NCI-H82 (cell line): ENCODE measurements around the gene KMT5B.

Source experiments
- DNase-seq: peaks from one replicate; lab custom pipeline; 2025; lab: John Stamatoyannopoulos, UW

KMT5B gene

GRCh38 chr11:68215524-68216170, 2.6 kb upstream of the KMT5B start:
- DNase-seq: no peak

GRCh38 chr11:68215087-68215445, 2.0 kb upstream of the KMT5B start:
- no peak for DNase-seq

DNA sequence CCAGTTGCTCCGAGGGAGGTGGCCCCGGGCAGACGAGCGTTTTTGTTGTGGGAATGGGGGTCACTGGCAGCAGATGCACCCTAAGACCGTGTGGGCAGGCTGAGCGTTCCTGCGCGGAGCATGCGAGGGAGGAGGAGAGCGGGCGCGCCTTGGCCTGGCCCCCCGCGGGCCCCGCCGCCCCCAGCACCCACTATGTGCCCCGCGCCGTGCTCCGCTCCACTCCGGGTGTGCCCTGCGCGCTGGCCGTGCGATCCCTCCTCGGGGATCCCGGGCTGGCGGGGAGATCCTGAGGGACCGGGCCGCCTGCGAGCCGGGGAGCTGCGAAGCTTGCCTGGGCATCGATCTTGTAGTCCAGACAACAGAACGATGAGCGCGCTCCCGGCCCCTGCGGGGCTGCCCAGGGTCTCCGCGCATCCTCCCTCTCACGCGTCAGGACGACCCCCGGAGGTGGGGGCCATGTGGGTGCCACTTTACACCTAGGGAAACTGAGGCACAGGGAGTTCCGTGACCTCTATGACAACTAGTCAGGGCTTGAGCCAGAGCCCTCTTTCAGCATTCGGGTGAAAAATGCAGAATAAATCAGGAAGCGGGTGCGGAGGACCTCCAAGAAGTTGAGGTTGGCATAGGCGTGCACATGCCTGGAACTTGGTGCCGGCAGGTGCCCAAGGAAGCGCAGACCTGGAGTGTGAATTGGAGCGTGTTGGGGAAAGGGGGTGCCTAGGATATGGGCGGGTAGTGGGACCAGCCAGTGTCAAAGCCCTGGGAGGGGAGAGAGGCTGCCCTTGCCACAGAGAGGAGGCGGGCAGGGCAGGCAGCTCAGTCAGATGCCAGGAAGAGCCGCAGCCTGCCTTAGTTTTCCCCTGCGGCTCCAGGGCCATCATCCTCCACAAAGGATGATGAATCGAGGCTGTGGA, 1.3 kb upstream of the KMT5B start:
- DNase-seq: peak; percentile 35

DNA sequence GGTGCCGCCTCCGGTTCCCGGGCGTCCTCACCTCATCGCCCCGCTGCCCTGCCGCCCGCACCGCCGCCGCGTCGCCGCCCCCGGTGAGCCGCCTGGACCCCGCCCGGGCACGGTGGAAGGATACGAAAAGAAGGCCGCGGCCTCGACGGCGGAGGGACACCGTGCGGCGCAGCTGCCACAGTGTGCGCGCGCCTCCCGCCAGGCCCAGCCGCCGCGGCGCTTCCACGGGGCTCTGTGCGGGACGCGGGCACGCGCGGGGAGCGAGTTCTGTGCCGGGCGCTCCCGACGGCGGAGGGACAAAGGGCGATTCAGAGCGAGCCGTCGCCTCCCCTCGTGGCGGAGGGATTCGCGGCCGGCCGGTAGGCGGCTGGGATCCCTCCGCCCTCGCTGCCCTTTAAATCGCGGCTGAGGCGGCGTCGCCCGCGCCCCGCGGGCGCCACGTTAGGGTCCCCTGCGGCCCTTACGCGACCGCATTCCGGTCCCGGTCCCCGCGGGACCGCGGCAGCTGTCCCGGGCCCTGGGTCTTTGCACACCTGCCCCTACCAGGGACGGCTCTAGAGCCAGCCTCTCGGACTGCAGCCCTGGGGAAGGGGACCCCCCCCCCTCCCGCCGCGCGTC, 568 bp upstream of the KMT5B start:
- DNase-seq: peak; percentile 89

DNA sequence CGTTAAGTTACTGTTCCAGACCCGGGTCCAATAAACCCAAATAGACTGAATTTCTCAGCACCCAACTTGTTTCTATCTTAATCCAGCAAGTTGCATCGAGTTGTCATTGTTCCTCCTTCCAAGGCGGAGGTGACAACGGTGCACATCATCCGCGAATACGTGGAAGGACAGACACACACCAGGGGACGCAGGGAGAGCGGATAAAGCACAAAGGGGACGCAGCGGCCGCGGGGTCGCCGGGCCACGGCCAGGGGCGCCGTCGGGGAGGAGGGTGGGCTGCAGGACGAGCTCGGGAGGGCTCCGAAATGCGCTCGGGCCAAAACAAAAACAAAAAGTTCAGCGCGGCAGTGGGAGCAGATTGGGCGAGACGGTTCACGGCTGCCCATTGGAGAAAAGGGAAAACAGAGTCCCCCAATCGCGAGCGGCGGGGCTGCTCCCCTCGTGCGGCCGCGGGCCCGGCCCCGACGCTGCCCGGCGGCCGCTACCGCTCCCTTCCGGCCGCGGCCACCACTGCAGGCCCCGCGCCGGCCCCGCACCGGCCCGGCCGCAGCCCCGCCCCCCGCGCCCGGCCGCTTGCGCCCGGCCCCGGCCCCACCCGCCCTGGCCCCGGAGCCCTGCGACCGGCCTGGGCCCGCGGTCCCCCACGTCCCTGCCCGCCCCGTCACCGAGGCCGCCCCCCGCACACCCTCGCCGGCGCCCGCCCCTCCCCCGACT, 518 bp downstream of the KMT5B start:
- DNase-seq: peak; percentile 77

GRCh38 chr11:68211546-68211945, 1.6 kb downstream of the KMT5B start:
- peak; percentile 9 for DNase-seq

DNA sequence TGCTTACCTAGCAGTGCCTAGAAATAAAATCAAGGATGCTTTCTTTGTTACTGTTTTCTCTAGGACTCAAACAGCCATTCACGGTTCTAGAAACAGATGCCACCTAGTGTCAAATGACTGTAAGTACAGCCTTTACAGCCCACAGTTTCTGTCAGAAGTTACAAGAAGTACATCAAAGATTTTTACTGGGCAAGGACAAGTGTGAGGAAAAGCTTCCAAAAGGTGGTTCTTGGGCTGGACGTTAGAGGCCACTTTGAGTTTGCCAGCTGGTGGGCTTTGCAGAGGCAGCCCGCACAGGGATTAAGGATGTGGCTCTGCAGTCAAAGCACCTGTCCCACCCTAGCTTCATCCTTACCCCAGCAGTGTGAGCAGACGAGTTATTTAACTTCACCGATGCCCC, 6.9 kb downstream of the KMT5B start:
- DNase-seq: peak; percentile 66

- DNase-seq: no peak
Measured at GRCh38 chr11:68204402-68204801, 8.7 kb downstream of the KMT5B start.

- no peak for DNase-seq
Measured at GRCh38 chr11:68202165-68202564, 10.9 kb downstream of the KMT5B start.

DNA sequence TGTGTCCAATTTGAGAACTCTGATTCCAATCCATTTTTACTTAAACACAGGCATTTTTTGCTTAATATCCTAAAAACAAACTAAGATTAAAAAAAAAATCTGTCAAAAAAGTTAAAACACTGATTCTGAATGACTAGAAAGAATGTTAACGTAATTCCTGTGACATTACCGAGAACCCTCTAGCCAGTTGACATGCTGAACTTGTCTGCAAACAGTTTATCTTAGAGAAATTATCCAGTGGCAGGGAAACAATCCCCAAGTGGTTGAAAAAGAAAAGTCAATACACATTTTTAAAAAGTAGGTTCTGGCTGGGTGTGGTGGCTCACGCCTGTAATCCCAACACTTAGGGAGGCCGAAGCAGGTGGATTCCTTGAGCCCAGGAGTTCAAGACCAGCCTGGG, 11.6 kb downstream of the KMT5B start:
- DNase-seq: no peak

DNA sequence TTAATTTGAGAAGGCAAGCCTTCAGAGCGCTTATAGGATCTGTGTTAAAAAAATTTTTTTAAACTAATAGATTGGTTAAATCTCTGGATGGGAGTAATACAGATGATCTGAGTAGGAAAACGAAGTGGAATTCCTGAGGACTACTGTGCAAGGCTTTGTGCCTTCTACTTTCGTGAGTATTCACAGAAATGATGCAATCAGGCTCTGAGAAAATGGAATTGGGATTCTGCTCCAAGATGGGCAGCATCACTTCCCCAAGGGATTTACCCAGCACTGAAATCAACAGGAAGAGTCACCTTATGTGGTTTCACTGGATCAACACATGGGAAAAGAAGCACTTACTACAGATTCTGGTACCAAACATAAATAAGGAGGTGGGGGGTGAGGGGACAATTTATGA, 12.5 kb downstream of the KMT5B start:
- no peak for DNase-seq

DNA sequence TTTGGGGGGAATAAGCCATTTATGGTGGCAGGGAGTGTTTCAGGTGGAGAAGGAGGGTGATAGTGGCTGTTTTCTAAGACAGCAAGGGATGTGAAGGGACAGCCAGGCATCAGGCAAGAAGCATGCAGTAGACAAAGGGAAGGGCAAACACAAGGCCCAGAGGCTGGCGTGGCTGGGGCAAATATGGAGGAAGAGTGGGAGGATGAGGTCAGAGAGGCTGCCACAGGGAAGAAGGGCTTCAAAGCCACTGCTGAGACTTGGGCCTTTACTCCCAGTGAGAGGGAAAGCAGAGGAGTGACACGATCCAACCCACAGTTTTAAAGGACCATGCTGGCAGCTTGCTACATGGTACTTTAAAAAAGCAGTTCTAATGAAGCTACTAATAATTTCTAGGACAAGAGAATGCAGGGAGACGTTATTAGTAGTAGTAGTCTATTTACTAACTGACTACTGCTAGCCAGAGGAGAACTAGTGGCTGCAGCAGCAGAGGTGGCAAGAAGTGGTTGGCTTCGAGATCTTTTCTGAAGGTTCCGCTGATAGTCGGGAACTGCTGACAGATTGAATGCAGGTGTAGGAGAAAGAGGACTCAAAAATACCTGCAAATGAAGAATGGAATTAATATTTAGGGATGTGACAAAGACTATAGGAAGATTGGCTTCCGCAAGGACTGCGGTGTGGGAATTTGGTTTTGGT, 13.7 kb downstream of the KMT5B start:
- DNase-seq: no peak

GRCh38 chr11:68196219-68196618, 16.9 kb downstream of the KMT5B start:
- DNase-seq: no peak

DNA sequence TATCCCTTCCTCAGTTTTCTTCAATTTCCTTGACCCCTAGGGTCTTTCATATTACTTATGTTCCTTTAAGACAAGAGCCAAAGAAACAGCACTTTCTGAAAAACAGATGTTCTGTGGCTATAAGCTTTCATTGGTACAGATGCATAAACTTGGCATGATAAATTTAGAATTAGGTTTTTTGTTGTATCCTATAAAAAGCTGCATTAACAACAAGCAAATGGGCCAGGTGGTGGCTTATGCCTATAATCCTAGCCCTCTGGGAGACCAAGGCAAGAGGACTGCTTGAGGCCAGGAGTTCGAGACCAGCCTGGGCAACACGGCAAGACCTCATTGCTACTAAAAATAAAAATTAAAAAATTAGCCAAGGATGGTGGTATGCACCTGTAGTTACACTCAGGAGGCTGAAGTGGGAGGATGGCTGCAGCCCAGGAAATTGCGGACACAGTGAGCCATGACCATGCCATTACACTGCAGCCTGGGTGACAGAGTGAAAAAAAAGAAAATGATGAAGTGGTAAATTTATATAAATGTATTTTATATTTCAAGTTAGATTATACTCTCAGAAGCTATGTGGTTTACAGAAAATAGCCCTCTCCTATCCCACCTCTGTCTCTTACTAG, 18.3 kb downstream of the KMT5B start:
- no peak for DNase-seq

GRCh38 chr11:68193018-68193417, 20.1 kb downstream of the KMT5B start:
- DNase-seq: no peak

GRCh38 chr11:68191661-68192579, 21.2 kb downstream of the KMT5B start:
- no peak for DNase-seq

DNA sequence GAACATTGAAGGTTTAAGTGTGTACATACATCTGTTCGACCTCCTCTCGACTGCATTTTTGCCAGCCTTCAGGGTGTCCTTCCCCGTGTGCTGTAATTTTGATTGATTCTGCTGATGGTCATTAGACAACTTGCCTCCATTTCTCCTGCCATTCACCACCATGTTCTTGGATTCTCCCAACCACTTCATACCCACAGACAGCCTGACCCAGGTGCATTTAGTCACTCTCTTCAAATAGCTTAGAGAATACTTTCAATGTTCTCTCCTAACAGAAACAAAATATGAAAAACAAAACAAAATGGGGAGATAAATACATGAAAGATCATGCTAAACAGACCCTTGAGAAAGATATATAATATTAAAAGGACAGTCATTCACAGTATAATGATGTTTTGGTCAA, 23.2 kb downstream of the KMT5B start:
- no peak for DNase-seq

DNA sequence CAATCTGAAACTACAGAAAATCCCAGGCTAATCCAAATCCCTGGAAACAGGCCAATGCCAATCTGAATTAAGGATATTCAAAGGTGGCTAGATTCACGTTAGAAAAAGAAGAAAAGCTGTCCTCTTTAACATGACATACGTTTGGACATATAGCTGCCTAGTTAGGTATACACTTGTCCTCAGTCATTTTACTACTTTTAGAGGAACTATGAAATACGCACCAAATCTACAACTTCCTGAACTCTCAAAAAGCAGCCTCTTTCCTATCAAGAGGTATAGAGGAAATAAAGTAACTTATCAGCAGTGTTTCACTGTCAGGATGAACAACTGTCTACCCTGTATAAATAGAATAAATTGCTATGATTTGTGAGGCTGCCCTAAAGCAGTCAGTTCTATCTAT, 24.0 kb downstream of the KMT5B start:
- no peak for DNase-seq

GRCh38 chr11:68186061-68186460, 27.0 kb downstream of the KMT5B start:
- DNase-seq: no peak

DNA sequence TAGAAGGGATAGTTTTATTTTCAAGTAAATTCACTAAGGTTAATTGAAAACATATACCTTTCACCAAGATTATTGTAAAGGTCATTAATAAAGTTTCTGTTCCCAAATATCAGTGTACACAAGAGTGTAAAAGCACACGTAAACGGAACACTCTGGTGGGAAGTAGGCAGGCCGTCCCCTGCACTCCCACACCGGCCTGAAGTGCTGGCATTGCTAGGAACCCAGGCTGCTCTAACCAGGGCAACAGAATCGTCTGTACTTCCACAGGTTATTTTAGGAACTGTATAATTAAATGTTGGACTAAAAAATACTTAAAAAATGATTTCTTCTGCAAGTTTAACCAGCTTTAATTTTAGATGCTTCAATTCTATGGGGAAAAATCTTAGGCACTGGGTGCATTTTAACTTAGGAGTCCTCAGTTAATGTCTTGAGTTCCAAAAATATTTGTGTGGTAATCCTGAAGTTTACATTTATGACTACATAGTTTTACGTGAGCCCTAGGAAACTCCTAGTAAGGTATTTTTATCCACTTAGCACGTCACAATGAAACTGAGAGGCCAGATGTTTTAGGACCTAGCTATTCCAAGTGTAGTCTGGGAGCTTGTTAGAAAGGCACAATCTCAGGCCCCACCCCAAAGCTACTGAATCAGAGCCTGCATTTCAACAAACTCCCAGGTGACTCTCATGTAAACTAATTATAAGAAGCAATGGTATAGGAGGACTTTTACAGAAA, 31.2 kb downstream of the KMT5B start:
- DNase-seq: no peak
